ENCODE measurements around the gene NPPC.
"Not testable (repeated sequence)": the region's sequence is repeated elsewhere in the genome, so short reads cannot be mapped to it uniquely, and the experiment has no call there.

NPPC gene

GRCh38 chr2:231883468-231883881 lies 42.7 kb downstream of the NPPC start:
- DNase-seq: no peak

DNA sequence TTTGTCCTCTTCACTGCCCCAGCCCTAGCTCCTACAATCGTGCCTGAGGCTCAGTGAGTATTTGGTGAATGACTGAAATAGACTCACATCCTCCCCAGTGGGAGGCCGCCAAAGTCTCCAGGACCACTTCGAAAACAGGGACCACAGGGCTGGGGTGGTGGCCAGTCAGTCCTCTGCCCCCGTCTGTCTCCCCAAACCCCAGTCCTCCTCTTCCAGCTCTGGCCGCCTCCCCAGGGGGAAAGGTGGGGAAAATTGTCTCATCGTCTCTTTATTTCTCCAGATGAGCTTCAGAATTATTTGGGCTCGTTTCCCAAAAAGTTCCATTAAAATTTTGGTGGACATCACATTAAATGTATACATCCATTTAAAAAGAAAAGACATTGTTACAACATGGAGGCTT lies 43.5 kb downstream of the NPPC start:
- no peak for DNase-seq

- DNase-seq: not testable (repeated sequence)
Observed at GRCh38 chr2:231880371-231880770, 45.8 kb downstream of the NPPC start.

DNA sequence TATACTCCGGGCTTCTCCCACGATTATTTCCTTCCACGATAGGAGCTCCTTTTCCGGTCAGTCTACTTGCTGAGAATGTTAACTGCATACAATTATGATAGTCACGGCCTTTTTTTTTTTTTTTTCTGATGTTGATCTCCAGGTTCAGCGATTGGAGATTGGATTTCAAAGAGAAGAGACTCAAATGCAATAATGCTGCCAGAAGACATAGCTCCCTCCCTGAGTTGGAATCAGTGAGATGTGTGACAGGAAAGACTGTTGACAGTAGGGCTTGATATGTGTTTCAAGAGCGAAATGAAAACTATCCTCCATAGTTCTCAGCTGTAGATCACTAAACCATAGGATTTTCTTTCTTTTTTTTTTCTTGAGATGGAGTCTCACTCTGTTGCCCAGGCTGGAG lies 47.0 kb downstream of the NPPC start:
- DNase-seq: no peak

DNA sequence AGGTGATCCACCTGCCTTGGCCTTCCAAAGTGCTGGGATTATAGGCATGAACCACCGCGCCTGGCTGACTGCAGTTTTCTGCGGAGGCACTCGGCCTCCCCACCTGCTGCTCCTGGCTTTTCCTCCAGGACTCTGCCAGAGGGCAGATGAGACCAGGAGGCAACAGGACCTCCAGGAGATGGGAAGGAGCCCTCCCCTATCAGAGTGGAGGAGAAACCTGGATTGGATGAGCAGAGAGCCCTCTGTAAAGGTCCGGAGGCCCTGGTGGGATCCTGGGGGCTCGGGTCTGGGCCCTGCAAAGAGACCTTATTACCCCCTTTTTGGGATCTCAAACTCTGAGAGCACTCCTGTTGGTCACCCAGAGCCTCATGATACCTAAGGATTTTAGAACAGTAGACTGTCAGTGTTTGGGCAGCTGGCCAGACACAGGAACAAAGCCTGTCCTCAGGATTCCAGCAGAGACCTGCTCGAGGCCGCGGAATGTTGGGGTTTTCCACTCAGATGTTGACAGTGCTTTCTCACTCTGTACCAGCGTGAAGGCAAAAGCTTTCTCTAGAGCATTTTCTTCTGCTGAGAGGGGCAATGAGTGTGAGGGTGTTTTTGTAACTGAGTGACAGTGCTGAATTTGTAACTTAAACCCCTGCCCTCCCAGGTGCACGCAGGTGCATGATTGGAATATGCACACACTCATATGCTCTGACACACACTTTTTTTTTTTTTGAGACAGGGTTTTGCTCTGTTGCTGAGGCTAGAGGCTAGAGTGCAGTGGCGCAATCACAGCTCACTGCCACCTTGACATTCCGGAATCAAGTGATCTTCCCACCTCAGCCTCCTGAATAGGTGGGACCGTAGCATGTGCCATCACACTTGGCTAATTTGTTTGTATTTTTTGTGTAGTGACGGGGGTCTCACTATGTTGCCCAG lies 48.4 kb downstream of the NPPC start:
- DNase-seq: no peak

GRCh38 chr2:231874944-231875343 lies 51.3 kb downstream of the NPPC start:
- DNase-seq: no peak
